GM18499 (cell line): ENCODE measurements around the gene EMX1.

Source experiments
- ATAC-seq: cut with Tn5 transposase; IDR thresholded peaks from one replicate; pipeline ENCODE4 v1.9.1; 2021; ENCODE audit warnings: moderate number of reproducible peaks; ENCODE audit not compliant: insufficient read depth, unreplicated experiment

EMX1 gene

DNA sequence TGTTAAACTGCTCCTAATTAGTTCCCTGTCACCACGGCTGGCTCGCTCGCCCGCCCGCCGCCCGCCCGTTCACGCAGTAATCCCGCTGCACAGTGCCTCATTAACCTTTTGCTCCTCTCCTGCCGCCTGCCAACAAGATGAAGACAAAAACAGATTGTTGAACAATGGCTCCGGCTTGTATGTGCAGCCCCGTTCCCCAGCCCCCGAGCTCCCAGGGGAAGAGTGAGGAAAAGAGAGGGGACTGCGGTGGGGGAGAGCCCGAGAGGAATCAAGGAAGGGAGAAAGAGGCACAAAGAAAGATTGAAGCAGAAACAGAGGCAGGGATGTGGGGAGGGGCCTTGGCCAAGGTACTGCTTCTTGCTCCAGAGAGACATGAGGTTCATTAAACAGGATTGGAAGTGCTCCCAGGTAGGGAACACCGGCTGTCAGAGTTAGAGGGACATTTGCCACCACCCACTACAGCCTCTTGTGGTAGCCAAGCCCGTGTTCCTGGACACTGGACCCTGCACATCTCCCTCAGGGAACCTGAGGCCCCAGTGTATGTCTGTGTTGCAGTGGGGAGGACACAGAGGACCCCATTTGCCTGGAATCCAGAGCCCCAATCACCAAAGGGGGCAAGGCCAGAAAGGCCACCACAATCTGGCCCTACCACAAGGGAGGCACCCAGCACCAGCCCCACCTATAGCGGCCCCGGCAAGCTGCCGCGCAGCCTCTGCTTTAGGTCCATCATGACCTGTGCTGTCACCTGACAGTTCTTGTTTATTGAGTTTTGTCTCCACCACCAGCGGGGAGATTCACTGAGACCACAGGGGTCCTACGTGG is 38.1 kb downstream of the EMX1 start:
- no peak for ATAC-seq

DNA sequence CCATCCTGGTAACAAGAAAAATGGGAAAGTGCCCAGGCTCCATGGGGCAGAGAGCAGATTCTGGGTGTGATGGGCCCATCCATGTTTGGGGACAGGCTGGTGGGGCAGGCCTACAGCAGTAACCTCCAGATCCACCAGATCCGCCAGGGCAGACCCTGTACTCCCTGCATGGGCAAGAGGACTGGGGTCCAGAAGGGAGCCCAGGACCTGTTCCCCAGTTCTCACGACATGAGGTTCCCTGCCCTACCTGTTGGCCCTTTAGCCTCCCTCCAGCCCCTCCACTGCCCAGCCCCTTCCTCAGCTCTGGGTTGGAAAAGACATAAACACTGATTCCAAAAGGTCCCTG is 38.7 kb downstream of the EMX1 start:
- ATAC-seq = no peak

DNA sequence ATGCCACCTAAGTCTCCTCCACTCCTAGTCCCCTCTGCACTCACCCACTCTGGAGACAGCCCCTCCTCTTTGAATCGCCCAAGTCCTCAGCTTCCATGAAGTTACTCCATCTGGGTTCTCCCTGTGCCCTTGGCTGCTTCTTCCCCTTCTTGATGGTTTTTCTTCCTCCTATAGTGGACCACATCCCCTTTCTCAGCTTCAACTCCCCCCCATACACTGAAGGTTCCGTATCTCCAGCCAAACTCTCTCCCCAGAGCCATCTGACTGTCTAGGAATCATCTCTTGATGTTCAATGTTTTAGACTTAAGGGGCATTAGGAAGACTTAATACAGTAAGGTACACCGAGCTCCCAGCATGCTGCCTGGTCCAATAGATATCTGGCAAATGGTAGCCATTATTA is 39.6 kb downstream of the EMX1 start:
- no peak for ATAC-seq

DNA sequence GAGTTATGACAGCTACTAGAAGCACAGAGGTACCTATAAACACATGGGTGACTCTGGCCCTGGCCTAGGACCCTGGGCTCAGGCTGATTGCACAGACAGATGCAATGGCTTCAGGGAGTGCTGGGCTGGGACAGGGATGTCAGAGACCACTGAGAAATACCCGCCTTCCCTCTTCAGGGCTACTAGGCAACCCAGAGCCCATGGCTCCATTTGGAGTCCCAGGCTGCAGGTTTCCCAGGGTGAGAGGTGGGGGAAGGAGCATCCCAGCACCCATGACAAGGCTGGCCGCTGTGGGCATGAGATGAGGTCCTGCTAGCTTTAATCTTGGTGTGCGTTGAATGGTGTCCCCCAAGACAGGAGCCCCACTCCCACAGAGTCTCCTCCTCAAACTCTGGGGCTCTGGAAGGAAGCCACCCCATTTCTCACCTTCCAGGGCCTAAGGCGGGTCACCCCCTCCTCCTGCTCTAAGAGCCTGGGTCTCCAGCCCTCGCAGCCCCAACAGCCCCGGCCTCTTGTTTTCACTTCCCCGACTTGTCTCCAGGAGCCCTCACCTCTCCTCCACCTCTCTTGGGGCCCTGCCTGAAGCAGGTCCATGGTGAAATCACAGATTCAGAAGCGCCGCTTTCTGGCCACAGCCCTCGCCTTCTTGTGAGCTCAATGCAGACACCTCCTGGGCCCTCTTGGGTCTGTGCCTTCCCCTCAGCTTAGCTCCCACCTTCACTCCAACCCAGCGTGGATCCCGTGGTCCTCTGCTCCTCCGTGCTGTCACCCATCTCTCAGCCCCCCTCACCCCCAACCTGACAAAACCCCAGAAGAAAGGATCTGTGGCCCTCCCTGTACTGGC is 41.4 kb downstream of the EMX1 start:
- ATAC-seq = no peak

DNA sequence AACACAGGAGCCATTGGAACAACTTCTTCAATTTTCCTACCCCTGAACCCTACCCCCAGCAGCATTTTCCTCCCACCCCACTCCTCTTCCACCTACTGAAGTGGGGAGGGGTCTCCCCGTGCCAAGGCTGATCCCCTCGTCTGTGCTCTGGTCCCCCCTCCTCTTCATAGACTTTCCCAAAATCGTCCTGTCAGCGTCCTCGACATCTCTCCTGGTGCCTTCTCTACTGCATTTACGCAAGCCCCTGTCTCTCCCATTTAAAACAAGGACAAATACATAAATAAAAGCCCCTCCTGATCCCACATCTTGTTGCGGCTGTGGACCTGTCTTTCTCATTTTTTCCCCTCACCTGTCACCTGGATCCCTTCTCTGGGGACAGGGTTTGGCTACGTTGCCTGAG is 42.2 kb downstream of the EMX1 start:
- no peak for ATAC-seq

DNA sequence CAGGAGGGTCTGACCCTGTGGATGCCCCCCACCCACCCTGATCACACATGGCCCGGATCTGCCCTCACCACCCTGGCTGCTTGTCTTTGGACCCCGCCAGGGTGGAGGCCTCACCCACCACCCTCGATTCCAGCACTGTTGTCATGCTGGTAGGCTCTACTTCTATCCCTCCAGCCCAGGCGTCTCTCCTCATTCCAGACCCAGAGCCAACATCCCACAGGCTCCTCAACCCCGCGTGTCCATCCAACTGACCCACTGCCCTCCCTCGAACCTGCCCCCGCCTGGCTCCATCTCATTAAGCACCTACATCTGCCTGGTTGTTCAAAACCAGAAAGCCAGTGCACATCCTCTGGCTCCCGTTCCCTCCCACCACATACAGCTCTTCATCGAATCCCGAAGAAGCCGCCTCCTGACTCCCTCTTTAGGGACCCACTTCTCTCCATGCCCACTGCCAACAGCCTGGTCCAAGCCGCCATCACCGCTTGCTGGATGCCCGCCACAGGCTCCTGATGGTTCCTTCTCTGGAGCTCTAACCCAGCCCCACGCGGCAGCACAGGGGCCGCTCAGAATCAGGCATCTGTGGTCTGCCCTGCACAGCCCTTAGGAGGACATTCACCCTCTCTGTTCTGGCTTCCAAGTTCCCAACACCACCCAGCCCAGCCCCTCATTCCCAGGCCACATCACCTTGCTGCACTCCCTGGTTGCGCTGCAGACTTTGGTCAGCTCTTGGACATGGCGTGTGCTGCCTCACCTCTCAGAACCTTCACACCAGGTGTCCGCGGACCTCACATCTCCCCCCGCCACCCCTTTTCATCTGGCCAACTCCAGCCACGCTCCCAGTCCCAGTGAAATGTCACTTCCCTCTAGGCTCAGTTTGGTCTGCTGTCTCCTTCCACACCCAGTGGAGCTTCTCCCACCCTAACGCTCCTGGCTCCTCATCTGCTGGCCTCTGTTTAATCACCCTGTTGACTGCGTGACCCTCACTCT is 43.0 kb downstream of the EMX1 start:
- ATAC-seq = no peak

DNA sequence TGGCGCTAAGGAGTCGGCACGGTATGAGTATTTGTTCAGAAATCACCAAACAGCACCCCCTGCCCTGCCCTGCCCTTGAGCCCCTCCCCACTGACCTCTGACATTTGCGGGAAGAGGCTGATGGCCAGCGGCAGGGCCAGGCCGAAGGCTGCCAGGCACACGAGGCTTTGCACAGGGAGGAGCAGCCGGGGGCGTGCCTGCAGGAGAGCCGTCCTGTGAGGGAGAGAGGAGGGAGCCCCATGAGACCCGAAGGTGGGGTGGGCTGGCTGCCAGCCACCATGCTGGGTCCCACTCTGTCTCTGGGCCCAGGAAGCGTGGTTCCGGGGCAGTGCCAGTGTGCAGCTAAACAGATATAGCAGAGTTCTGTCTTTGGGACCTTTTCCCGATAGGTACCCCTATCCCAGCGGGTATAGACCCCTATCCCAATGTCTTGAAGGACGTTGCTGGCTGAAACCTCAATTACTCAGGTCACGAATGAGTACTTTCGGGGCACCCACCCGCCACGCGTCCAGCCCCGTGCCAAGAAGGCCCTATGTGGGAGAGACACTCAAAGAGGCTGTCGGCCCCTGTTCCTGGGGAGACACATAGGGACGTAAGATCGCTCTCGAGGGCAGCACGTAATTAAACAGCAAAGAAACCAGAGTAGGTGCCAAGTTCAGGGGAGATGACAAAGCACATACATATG is 43.9 kb downstream of the EMX1 start:
- no peak for ATAC-seq

DNA sequence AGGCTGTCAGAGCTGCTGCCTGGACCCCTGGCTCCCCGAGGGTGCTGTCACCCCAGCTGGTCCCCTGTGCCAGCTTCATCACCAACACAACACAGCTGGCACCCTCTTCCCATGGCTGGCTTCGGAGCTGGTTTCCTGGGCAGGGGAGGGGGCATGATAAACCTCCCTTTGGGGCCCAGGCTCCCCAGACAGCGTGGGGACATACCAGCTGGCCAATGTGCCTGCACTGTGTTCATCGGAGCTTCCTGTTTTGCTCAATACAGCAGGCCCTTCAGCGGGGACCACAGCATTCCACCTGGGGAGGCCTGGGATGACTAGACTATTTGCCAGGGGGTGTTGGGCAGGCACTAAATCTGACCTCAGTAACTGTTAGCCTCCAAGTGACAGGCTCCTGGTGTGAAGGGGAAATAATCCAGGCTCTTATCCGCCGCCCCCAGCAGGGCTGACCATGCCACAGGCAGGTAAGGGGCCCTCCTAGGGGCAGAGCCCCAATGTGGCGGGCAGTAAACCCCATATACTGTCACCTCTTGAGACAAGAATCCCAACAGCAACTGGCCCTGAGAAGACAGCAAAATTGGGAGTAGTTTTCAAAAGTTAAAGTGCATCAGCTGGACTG is 44.6 kb downstream of the EMX1 start:
- ATAC-seq = no peak

DNA sequence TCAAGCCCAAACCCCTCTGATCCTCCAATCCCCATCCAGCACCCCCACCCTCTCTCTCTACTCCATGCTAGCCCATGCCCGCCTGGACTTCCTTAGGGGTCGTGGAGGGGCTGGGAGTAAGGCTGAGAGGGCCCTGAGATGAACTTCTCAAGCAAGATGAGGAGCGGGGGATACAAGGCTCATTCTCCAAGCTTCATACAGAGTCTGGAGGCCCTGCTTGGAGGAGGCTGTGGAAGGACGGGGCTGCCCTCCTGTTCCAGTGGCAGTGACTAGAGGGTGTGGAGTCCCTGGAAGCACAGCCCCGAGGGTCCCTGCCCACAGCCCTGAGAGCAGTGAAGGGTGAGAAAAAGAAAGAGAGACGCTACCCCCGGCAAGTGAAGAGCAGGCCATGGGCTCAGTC is 45.6 kb downstream of the EMX1 start:
- ATAC-seq = no peak

DNA sequence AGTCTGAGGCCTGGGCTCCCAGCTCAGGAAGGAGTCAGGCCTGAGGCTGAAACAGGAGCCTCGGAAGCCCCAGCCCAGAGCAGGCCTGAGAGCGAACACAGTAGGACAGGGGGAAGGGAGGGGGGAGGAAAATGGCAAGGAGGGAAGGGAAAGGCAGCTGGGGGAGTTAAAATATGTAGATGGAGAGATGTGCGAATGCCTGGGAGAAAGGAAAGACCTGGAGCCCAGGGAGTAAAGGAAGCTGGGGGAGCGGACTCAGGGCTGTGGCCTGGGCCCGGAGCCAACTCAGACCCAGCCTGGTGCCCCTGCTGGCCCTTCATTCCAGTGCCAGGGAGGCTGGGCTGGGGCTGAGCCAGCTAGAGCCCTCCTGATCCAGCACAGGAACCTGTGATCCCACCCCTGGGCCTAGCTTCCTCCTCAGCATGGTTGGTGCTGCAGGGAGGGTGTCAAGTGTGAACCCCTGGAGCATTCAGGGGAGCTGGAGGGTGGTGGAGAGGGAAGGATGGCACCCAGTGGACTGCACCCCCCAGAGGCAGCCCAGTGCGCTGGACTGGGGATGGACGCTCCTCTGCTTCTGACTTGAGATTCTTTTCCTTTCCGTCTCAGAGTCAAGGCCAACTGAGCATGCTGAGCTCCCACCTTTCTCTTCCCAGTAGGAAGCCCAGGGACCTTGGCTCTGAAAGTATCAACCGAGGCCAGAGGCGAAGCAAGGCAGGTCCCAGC is 46.3 kb downstream of the EMX1 start:
- ATAC-seq = no peak

DNA sequence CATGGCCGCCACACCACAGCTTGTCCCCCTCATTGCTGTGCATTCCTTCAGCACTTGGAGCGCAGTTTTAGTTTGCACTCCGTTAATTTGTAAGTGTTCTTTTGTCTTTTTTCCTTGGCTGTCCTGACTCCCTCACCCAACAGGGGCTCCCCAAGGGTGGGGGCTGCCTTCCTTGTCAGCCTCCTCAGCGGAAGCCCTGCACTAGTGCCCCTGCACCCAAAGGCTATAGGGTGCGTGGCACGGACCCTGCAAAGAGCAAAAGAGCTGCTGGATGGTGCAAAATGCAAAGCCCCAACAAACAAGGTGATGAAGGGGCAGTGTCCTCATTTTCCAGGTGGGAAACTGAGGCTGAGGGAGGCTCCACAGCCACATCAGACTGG is 46.8 kb downstream of the EMX1 start:
- ATAC-seq = no peak

DNA sequence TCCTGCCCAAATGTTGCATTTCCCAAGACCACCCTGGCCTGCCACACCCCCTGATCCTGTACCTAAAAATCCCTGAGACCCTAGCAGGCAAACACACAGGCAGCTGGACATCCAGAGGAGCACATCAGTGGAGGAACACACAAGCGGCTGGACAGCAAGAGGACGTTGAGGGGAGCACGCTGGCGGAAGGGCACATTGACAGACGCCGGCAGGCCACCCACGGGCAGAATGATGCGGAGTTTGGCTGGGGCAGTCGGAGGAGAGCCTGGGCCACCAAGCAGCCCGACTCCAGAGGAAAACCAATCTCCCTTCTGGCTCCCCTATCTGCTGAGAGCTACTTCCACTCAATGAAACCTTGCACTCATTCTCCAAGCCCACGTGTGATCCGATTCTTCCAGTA is 47.7 kb downstream of the EMX1 start:
- no peak for ATAC-seq

DNA sequence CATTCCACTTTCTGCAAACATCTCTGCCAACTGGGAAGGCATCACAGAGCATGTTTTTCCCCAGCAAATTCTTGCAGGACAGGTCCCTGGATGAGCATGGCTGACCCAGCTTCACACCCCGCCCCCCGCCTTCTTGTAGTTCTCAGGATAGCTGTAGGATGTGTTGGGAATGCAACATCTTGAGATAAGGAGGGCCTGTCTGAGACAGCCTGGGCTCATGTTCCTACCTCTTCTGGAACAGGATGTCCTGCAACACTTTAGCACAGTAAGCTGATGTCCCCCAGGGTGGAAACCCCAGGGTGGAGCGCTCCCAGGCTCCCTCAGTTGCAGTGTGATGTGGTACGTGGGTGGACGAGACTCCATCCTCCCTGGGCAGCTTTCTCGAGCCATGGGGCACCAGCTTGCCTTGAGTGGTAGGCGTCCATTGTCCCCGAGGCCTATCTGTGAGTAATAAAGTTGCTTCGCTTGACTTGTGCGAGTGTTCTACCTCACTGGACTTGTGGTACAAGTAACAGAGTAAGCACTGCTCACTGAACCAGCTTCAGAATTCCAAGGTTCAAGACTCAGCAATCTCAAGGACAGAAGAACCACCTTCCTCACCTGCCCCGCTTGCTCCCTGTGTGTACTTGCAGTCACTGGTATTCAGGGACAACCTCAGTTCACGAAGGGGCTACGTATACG is 48.6 kb downstream of the EMX1 start:
- no peak for ATAC-seq

DNA sequence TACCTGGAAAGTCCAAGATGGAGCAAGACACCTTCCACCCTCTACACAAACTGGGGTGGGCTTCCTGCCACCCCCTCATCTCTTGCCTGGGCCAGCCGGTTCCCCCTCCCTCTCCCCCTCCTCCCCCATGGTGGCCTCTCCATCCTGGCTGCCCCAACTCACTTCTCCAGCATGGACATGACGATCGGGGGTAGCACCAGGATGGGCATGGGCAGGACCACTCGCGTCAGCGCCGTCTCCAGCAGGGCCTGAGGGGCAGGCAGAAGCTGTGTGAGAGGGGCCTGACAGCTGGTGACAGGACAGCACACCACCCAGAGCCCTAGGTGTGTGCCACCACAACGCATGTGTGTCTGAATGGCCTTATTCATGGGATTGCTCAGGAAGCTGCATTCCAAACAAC is 51.0 kb downstream of the EMX1 start:
- no peak for ATAC-seq

DNA sequence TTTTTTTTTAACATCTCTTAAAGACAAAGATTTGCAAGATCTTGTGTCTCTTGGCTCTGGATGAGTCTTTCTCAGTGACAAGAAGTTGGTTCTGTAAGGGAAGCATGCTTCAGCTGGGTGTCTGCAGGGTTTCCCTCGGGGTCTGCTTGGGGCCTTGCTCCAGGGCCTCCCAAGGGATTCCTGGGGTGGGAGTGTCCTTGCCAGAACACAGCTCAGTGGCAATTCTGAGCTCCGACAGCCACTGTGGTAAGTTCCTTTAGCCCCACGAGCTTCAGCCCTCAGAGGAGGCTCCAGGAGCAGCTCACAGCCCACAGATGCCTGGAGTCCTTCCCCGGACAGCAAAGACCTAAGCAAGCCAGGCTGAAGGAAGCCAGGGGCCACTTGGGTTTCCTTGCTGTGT is 52.4 kb downstream of the EMX1 start:
- ATAC-seq = no peak

DNA sequence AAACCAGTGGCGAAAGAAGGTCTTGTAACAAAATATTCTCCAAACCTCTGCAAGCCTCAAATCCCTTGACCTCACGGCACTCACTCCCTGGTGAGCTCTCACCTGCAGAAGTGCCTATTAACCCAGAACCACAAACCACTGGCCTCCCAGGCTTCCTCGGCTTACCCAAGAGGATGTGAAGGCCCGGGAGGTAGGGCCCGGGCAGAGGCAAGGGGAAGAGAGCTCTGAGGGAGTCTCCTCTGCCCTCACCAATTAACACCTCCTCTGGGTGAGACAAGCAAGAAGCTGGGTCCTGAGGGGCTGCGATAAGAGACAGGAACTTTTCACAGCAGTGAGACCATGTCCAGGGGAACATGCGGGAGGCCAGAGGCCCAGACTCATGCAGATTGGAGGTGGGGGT is 53.7 kb downstream of the EMX1 start:
- no peak for ATAC-seq

DNA sequence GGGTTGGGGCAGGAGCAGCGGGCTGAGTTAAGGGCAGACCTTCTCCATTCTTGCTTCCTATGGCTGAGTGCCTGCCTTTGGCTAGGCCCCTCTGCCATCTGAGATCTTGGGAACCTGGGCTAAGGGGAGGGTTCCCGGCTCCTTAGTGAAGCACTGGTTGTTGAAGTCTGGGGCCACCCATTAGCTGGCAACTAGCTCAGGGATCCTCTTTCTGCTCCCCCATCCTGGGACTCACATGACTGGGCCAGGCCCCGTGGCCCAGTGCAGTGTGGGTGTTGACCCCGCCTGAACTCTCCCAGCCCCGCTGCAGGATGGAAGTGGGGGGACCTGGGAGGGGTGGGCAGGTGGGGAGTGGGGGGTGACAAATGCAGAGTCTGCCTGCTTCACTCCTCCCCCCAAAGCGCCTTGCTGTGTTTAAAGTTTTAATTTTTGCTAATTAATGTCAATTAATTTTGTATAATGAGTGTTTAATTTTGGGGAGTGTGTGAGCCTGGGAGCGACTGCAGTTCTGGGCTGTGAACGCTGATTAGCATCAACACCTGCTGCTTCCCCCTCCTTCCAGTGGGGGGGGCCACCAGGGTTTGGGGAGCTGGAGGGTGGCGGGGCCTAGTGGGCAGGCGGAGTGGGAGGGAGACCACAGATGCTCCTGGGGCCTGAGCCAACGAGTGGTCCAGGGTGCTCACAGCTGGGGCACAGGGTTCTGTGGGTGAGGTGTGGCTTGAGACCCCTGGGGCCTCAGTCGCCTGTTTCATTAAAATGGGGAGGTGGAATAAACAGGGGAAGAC is 55.2 kb downstream of the EMX1 start:
- no peak for ATAC-seq

DNA sequence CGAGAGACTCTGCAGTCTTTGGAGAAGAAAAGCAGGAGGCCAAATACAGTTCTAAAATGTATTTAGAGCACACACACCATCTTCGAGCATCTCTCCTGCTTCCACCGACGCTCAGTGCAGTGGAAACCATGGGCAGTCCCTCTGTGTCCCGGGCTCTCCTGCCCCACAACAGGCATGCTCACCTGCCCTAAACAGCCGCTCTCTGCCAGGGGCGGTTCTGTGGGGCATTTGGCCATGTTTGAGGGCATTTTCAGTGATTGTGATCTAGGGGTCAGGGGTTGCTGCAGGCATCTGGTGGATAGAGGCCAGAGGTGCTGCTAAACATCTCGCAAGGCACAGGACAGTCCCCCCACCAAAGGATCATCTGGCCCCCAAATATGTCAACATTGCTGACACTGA is 55.8 kb downstream of the EMX1 start:
- ATAC-seq = no peak
